Activated naive CD8-positive, alpha-beta T cell treated with anti-CD3 and anti-CD28 coated beads for 36 hours (primary cell): ENCODE data around the gene SLC25A47. TPM values are rescaled to one million over a fixed set of nuclear protein-coding genes. Genes with fewer than 3 reads are reported as not detected.
A peak's percentile ranks its signal among the peaks of the same experiment; 100 is the strongest.
"Not testable (repeated sequence)": the region's sequence is repeated elsewhere in the genome, so short reads cannot be mapped to it uniquely, and the experiment has no call there.

Experiments
- DNase-seq: peaks from one replicate; pipeline ENCODE4 v3.0.0; 2021
- H3K27ac Mint-ChIP-seq: one replicate; pipeline ENCODE4 v1.8.0; 2022; ENCODE audit warnings: mild to moderate bottlenecking, moderate library complexity, mixed read lengths
- H3K27me3 Mint-ChIP-seq: one replicate; pipeline ENCODE4 v1.8.0; 2022; ENCODE audit warnings: mild to moderate bottlenecking, mixed read lengths
- H3K36me3 Mint-ChIP-seq: one replicate; pipeline ENCODE4 v1.8.0; 2021; ENCODE audit warnings: mild to moderate bottlenecking, mixed read lengths
- H3K4me1 Mint-ChIP-seq: one replicate; pipeline ENCODE4 v1.8.0; 2021; ENCODE audit warnings: mixed read lengths
- H3K4me3 Mint-ChIP-seq: one replicate; pipeline ENCODE4 v1.8.0; 2022; ENCODE audit warnings: mild to moderate bottlenecking, moderate library complexity, mixed read lengths
- H3K9me3 Mint-ChIP-seq: one replicate; pipeline ENCODE4 v1.8.0; 2022; ENCODE audit warnings: mixed read lengths
- total RNA-seq, 2 experiments: library from RNA; stranded (reverse); gene quantifications; one replicate each; pipeline ENCODE4 v1.2.3, GENCODE V29; 2021

SLC25A47 gene
- total RNA-seq, 2 experiments from 2014 or later: not detected

DNA sequence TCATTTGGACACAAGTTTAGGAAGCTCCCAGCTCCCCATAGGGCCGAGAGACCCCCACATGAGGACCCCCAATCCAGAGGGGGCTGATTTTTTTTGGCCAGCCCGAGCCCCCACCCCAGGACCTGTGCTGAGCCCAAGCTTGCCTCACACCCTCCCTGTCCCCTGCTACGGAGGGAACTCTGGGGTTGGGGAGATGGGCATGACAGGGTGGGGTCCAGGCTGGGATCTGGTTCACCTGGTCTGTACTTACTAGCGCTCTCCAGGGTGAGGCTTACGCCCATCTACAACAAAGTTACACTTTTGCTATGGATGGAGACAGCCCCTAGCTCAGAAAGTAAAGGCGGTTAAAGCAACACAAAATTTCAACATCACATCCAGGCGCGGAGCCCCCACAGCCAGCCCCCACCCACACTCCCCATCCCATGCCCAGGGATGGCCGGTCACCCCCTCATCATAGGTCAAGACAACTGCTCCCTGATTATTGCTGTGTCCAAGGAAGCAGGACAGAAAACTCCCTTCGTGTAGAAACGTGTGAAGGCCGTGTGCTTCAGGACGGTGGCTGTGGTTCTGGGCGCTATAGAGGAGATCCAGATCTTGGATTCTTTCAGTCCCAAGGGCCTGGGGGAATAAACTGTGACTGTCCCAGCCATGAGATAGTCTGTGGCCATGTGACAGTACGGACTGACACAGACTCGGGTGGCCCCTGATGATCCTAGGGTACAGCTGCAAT is 27.6 kb upstream of the SLC25A47 start:
- H3K36me3 Mint-ChIP-seq: no peaks in the 10 kb centered on the region
- DNase-seq: no peak
- no peaks in the 10 kb centered on the region for H3K9me3 Mint-ChIP-seq
- H3K27me3 Mint-ChIP-seq: no peaks in the 10 kb centered on the region
- H3K4me3 Mint-ChIP-seq: no peak overlapping the region
- peaks cover 5% of the 10 kb centered on the region for H3K4me1 Mint-ChIP-seq
- H3K27ac Mint-ChIP-seq: no peak overlapping the region

DNA sequence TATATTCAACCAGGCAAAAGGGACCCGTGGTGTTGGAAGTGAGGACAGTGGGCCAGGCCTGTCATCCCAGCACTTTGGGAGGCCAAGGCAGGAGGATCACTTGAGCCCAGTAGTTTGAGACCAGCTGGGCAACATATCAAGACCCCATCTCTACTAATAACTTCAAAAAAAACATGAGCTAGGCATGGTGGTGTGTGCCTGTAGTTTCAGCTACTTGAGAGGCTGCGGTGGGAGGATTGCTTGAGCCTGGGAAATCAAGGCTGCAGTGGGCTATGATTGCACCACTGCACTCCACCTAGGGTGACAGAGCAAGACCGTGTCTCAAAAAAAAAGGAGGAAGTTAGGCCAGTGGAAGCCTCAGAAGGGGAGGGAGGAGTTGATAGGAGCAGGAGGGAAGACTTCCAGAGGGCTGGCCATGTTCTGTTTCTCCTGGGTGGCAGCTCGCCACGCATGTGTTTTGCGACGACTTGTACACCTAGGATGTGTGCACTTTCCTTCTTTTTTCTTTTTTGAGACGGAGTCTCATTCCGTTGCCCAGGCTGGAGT is 27.0 kb upstream of the SLC25A47 start:
- Mint-ChIP-seq H3K4me3 (no peak overlapping the region), H3K4me1 (peaks cover 5% of the 10 kb centered on the region), H3K9me3 (no peaks in the 10 kb centered on the region), H3K27me3 (no peaks in the 10 kb centered on the region), H3K27ac (no peak overlapping the region), H3K36me3 (no peaks in the 10 kb centered on the region)
- no peak for DNase-seq

DNA sequence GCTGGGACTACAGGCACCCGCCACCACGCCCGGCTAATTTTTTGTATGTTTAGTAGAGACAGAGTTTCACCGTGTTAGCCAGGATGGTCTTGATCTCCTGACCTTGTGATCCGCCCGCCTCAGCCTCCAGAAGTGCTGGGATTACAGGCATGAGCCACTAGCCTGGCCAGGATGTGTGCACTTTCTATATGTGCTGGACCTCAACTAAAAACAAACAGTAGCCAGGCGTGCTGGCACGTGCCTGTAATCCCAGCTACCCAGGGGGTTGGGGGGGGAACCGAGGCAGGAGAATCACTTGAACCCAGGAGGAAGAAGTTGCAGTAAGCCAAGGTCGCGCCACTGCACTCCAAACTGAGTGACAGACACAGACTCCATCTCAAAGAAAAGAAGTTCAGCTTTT is 26.4 kb upstream of the SLC25A47 start:
- not testable (repeated sequence) for H3K9me3 Mint-ChIP-seq, H3K36me3 Mint-ChIP-seq, H3K27ac Mint-ChIP-seq, H3K4me3 Mint-ChIP-seq, DNase-seq, H3K27me3 Mint-ChIP-seq, H3K4me1 Mint-ChIP-seq

DNA sequence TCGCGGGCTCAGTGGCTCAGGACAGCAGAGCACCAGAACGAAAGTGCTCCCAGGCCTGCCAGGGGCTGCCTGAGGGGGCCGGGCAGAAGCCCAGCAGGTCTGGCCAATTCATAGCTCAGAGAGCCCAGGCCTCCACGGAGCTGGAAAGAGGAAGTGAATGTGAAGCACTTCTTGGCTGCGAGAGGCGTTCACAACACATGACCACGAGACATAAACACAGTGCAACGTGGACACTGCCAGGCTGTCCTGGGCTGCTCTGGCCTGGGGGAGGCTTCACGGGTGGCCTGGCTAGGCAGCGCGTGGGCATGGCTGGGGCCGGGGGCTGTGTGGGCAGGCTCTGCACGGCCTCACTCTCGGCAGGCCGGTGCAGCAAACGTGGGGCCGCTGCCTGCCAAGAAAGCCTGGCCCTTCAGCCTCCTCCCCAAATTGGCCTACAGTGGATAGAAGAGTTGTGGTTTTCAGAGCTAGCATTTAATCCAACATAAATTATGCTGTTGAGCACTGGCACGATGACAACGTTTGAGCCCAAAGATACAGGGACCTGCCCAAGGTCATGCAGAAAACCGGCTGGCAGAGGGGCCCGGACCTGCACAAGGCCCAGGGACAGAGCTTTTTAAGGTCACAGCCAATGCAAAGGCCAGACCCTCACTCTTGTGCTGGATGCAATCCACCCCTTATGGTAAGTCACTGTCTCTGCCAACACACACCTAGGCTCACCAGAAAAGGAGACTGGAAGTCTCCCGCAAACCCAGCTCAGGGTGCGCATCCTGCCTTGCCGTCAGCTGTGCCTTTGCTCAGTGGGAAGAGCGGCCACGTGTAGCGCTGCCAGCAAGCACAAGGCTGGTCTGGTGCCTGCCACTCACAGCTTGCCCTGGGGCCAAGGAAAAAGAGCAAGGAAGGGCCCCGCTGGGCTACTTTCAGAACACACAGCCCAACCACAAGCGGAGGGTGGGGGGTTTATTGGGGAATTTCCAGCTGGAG is 25.5 kb upstream of the SLC25A47 start:
- no peaks in the 10 kb centered on the region for H3K27me3 Mint-ChIP-seq
- peaks cover 5% of the 10 kb centered on the region for H3K4me1 Mint-ChIP-seq
- no peaks in the 10 kb centered on the region for H3K9me3 Mint-ChIP-seq
- no peaks in the 10 kb centered on the region for H3K36me3 Mint-ChIP-seq
- no peak overlapping the region for H3K27ac Mint-ChIP-seq
- DNase-seq: no peak
- H3K4me3 Mint-ChIP-seq: no peak overlapping the region

DNA sequence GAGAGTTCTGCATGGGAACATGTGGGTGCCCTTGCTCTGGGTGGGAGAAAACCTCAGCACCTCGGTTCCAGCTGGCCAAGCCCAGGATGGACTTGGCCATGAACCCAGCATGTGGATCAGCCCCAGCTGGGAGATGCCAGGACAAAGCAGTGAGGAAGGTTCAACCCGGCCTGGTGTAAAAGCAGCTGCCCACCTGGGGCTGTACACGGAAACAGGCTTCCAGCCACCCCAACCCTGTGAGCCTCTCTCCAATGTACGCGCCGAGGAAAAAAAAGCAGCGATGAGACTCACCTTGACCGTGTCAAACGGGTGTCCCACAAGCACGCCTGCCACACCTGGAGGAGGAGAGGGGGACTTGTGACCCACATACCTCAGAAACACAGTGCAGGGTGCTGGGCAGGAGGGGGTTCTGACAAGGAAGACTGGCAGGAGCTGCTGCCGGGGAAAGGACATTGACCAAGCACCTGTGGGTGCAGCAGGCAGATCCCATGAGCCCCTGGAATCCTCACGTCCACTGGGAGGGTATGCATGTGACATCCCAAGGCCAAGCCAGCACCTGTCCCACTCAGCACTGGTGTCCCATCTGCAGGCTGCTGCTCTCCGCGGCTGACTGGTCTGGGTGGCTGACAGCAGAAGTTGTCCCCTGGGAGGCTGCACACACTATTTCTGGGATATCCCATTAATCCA is 24.4 kb upstream of the SLC25A47 start:
- Mint-ChIP-seq H3K36me3 (no peaks in the 10 kb centered on the region), H3K9me3 (no peaks in the 10 kb centered on the region), H3K27ac (no peak overlapping the region), H3K4me3 (no peak overlapping the region), H3K27me3 (no peaks in the 10 kb centered on the region), H3K4me1 (peaks cover 5% of the 10 kb centered on the region)
- DNase-seq: no peak

DNA sequence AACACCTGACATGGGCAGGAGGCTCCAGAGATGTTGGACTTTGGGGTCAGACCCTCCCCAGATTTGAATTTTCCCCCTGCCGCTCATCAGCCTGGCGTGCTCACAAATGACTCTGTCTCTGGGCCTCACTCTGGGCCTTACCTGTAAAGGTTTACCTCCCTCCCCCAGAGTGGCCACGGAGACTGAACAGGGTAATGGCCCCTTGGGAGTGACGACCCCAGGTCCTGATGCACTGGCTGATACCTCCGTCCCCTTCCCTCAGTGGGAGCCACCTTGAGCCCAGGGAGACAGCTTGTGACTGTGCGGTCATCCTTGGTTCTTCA is 23.9 kb upstream of the SLC25A47 start:
- Mint-ChIP-seq H3K4me3 (no peak overlapping the region), H3K27ac (no peak overlapping the region)

DNA sequence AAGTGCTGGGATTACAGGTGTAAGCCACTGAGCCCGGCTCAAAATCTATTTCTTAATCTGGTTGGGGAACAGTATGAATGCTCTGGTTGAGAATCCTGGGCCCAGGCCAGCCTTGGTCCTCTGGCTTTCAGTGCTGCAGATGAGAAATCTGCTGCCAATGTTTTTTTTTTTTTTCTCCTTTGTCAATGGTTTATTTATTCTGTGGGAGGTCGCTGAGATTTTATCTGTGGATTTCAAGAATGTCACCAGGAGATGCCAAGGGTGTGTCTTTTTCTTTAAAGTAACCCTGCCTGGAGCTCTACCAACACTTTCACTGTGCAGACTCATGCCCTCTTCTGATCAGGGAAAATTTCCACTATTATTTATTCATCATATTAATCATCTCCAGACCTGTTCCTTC is 20.5 kb upstream of the SLC25A47 start:
- peaks cover 18% of the 10 kb centered on the region for H3K4me1 Mint-ChIP-seq
- no peaks in the 10 kb centered on the region for H3K27me3 Mint-ChIP-seq
- no peaks in the 10 kb centered on the region for H3K9me3 Mint-ChIP-seq
- DNase-seq: no peak
- H3K36me3 Mint-ChIP-seq: no peaks in the 10 kb centered on the region
- no peak overlapping the region for H3K4me3 Mint-ChIP-seq
- H3K27ac Mint-ChIP-seq: no peak overlapping the region

More for the DNA sequence above, 23.9 kb upstream of the SLC25A47 start:
- no peaks in the 10 kb centered on the region for H3K9me3 Mint-ChIP-seq
- DNase-seq: no peak
- H3K36me3 Mint-ChIP-seq: no peaks in the 10 kb centered on the region
- H3K27me3 Mint-ChIP-seq: no peaks in the 10 kb centered on the region
- H3K4me1 Mint-ChIP-seq: peaks cover 8% of the 10 kb centered on the region

DNA sequence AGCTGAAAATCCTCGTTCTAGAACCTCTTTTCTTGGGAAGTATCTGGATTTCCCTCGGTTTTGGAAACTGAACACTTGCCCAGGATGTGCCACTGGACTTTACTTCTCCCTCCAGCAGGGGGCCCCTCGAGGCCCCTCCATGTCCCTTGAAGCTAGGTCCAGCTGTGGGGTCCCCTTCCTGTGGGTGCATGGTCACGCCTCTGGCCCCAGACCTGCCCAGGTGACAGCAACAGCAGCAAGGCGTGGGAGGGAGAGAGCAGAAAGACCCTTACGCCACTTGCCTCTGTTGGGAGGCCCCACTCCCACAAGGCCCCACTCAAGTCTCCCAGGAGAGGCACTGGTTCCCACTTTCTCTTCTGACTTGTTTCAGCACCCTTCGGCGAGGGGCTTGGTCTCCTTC is 20.0 kb upstream of the SLC25A47 start:
- no peaks in the 10 kb centered on the region for H3K9me3 Mint-ChIP-seq
- no peaks in the 10 kb centered on the region for H3K27me3 Mint-ChIP-seq
- no peaks in the 10 kb centered on the region for H3K36me3 Mint-ChIP-seq
- no peak overlapping the region for H3K4me3 Mint-ChIP-seq
- H3K27ac Mint-ChIP-seq: no peak overlapping the region
- peaks cover 16% of the 10 kb centered on the region for H3K4me1 Mint-ChIP-seq
- no peak for DNase-seq

DNA sequence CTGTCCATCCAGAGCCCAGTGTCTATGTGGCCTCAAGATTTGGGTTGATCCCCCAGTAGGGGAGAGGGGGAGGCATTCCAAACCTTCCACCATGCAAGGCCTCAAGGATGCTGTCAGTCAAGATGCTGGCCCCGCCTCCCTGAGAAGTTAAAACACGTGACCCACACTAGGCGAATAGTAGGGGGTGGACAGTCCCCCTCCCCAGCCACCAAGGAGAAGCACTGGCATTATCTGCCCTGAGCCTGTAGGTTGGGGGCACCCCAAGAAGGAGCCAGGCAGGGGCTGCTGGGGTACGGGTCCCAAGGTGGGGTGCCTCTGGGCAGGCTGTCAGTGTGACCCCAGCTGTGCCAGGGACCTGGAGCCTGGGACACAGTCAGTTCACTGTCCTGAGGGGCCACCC is 19.2 kb upstream of the SLC25A47 start:
- no peak for DNase-seq
- Mint-ChIP-seq H3K27ac (no peak overlapping the region), H3K4me1 (peaks cover 15% of the 10 kb centered on the region)

DNA sequence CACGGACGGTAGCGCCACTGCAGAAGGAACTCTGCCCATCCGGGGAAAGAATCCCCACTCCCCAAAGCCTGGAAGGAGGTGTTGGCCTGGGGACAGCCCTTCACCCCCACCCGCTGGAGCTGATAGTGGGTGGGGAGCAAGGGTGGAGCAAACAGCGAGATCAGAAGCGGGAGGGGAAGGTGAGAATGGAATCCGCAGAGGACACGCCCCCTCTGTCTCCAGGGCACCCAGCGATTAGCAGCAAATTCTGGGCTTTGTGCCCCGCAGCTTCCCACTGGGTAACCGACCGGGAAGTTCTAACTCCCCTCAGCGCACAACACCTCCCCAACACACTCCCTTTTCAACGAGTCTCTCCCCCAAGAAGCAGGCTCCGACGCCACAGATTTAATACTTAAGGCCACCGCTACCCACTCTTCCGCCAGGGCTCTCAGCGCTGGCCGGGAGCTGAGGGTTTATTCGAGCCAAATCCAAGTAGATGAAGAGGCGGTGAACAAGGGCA is 18.3 kb upstream of the SLC25A47 start:
- peak; percentile 7 for DNase-seq
- H3K4me3 Mint-ChIP-seq: peak overlapping the region; percentile 71
- no peak overlapping the region for H3K27ac Mint-ChIP-seq
- H3K36me3 Mint-ChIP-seq: no peaks in the 10 kb centered on the region
- H3K9me3 Mint-ChIP-seq: no peaks in the 10 kb centered on the region
- peaks cover 15% of the 10 kb centered on the region for H3K4me1 Mint-ChIP-seq
- no peaks in the 10 kb centered on the region for H3K27me3 Mint-ChIP-seq

More for the DNA sequence above, 19.2 kb upstream of the SLC25A47 start:
- Mint-ChIP-seq H3K36me3 (no peaks in the 10 kb centered on the region), H3K4me3 (no peak overlapping the region), H3K9me3 (no peaks in the 10 kb centered on the region), H3K27me3 (no peaks in the 10 kb centered on the region)

DNA sequence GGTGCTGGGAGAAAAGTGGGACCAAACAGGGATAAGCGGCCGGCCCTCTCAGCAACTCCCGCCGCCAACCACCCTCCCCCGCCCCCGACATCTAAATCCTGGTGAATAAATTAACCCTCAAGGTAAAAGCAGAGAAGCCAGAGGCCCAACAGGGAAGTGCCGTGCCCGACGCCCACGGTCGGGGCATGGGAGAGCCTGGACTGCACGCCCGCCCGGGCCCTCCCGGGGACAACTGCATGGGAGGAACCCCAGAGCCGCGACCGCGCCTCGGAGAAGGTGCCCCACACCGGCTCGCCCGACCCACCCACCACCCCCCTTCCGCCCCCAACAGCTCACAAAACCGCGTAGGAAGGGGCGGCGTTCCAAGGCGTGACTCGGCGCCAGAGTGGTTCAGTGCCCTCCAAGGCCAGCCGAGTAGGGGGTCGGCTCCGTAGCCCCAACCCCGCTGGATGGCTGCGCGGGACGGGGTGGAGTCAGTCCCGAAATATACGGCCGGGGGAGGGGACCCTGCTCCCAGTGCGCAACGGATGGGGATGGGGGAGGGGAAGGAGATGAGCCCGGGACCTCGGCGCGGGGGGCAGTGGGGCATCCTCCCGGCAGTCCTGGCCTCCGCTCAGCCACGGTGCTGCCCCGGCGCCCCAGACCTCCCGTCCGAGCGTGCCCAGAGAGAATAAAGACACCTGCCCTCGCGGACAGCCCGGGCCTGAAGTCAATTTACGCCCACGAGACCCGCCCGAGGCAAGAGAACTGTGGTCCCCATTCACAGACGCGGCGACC is 17.6 kb upstream of the SLC25A47 start:
- no peaks in the 10 kb centered on the region for H3K9me3 Mint-ChIP-seq
- H3K4me1 Mint-ChIP-seq: peaks cover 15% of the 10 kb centered on the region
- H3K27ac Mint-ChIP-seq: no peak overlapping the region
- peak overlapping the region; percentile 71 for H3K4me3 Mint-ChIP-seq
- no peaks in the 10 kb centered on the region for H3K27me3 Mint-ChIP-seq
- peak; percentile 34 for DNase-seq
- H3K36me3 Mint-ChIP-seq: no peaks in the 10 kb centered on the region

DNA sequence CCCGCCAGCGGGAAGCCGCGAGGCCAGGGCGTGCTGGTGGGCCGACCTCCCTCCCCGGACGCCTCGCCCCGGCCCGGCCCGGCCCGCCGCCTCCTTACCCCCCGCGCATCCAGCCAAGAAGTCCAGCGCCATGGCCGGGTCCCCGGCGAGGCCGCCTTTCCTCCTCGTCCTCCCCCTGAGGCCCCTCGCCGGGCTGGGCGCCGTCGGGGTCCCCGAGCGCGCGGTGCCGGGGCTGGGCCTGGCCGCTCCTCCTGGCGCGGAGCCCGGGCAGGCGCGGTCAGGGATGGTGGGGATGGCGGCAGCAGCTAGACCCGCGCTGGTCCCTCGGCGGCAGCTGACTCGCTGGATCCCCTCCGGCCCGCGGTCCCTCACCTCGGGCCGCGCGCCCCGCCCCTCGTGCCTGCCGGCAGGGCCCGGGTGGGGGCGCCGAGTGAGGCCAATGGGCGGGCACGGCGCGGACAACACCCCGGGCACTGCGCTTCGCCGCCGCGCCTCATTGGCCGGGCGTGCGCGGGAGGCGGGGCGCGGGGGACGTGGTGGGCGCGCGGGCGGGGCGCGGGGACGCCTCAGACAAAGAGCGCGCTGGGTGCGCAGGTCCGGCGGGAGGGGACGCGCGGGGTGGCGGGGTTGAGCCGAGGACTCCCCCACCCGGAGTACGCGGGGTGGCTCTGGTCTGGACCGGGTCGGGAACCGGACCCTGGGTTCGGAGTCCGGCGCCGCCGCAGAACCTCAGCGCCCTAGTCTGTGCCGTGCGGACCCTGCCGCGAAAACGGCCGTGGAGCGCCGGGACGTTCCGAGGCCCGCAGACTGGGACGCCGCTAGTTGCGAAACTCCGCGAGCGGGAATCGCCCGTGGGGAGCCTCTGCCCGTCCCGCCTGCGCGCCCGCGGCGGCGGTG is 16.8 kb upstream of the SLC25A47 start, which contains the start of gene SLC25A29:
SLC25A29 (minus strand) TSS at position 344 of the 897 bp plus-strand sequence; CDS start at position 132, 212 bp downstream.
- H3K9me3 Mint-ChIP-seq: no peaks in the 10 kb centered on the region
- DNase-seq: peak; percentile 87
- peak within 1 kb of the TSS; percentile 71 for H3K4me3 Mint-ChIP-seq
- H3K36me3 Mint-ChIP-seq: no peaks in the 10 kb centered on the region
- H3K4me1 Mint-ChIP-seq: peaks cover 15% of the 10 kb centered on the region
- no peaks in the 10 kb centered on the region for H3K27me3 Mint-ChIP-seq
- H3K27ac Mint-ChIP-seq: no peak within 1 kb of the TSS

DNA sequence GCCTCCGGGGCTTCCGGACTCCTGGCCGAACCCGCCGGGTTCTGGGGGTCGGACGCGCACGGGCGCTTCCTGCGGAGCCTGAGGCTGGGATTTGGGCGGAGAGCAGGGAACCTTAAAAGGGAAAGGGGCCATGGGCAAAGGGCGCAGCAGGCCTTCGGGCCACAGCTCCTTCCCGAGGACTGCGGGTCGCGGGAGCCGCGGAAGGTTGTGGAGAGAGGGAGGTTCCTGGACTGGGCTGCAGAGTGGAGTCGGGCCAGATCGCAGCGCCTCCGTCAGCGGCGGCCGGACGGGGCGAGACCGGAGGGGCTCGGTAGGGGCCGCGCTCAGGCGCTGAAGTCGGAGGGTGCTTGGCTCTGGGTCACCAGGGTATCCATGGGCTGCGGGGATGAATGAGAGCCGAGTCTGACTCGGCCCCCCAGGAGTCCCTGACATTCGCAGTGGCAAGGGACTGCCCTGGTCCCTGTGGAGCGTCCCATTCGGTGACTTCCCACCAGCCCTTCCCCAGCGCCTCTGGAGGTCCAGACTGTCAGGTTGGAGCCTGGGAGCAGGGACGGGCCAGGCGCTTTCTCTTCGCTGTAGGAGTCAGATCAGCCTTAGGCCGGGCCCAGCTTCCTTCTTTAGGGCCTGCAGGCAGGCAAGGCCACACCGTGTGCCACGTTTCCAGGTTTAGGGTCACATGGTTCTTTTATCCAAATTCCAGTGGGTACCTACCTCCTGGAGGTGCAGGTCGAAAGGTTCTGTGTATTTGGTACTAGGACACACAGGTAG is 16.0 kb upstream of the SLC25A47 start:
- Mint-ChIP-seq H3K4me3 (peak overlapping the region; percentile 53), H3K9me3 (no peaks in the 10 kb centered on the region), H3K36me3 (no peaks in the 10 kb centered on the region), H3K27ac (no peak overlapping the region), H3K4me1 (peaks cover 15% of the 10 kb centered on the region), H3K27me3 (no peaks in the 10 kb centered on the region)
- DNase-seq: no peak
